GM21367 (cell line): Measurements from ENCODE around the gene CHRDL1.
"Not testable (repeated sequence)": the region's sequence is repeated elsewhere in the genome, so short reads cannot be mapped to it uniquely, and the experiment has no call there.

Experiments used
- ATAC-seq: cut with Tn5 transposase; IDR thresholded peaks from one replicate; pipeline ENCODE4 v1.9.1; 2021; ENCODE audit not compliant: unreplicated experiment

The CHRDL1 gene

DNA sequence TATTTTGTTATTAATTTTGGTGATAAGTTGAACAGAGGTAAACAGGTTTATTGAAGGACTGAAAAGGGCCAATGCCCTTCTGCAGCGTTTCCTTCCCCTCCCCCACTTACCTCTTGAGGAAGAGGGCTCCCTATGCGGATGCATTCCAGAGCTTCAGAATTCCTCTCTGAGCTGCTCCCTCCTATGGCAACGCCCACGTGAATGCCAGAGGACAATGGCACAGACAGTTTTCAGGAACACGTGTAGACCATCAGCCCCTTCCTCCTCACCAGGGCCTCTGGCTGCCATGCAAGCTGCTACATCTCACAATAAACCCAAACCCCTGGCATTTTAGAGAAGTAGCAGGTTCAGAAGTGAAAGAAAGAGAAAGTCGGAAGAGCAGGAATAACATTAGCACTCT is 127.9 kb downstream of the CHRDL1 start:
- no peak for ATAC-seq

DNA sequence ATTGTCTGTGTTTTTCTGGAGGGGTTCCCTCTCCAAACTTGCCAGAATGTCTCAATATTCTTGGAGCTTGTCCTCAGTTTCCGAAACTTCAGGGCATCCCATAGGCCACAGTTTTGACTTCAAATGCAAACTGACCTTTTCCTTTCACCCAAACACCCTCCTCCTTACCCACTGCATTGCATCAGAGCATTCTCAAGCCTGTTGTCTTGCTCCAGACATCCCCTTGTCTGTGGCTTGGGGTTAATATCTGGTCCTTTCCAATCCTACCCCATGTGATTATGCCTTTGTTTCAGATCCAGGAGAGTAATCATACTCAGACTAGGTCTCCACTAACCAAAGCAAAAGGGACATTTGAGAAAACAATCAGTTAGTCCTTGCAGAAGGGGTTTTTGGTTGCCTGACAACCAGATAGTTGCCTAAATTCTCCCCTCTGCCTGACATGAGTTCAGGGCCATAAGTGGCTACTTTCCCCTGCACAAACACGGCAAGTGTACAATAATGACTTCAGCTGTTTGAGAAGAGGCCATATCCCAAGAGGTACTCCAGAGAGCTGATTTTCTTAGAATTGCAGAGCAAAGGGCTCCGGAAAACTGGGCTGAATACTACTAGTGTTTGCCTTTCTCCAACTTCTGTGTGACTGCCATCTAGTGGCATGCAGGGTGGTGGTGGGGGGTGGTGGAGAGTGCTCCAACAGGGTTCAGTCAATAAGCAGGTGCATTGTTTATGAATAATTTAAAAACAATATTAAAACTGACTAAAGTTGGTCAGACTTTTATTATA is 130.2 kb downstream of the CHRDL1 start:
- ATAC-seq: peak; percentile 74

DNA sequence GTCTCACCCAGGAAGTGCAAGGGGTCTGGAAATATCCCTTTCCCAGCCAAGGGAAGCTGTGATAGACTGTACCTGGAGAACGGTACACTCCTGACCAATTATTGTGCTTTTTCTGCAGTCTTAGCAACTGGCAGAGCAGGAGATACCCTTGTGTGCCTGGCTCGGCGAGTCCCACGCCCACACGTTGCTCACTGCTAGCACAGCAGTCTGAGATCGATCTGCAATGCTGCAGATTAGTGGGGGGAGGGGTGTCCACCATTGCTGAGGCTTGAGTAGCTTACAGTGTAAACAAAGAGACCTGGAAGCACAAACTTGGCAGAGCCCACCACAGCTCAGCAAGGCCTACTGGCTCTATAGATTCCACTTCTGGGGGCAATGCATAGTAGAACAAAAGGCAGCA is 138.5 kb downstream of the CHRDL1 start:
- no peak for ATAC-seq

DNA sequence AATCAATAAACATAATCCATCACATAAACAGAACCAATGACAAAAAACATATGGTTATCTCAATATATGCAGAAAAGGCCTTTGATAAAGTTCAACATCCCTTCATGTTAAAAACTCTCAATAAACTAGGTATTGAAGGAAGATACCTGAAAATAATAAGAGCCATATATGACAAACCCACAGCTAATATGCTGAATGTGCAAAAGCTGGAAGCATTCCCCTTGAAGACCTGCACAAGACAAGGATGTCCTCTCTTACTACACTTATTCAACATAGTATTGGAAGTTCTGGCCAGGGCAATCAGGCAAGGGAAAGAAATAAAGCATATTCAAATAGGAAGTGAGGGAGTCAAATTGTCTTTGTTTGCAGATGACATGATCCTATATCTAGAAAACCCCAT is 141.3 kb downstream of the CHRDL1 start:
- ATAC-seq: not testable (repeated sequence)

DNA sequence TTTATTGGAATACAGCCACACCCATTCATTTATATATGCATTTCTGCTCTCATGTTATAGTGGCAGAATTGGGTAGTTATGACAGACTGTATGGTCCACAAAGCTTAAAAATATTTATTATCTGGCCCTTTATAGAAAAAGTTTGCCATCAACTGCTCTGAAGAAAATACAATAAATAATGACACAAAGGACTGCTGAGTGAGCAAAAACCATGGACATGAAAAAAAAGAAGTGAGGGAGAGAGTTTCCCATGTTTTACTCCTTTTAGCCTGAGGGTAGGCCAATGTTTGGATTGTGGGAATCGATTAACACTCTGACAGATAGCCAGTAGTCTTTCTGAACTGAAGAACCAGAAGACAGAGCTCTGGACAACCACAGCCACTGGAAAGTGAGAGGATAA is 149.2 kb downstream of the CHRDL1 start:
- ATAC-seq: no peak
